Non-pigmented ciliary epithelial cell (primary cell): ENCODE results near the gene FAM3B.
"Not testable (repeated sequence)": the region's sequence is repeated elsewhere in the genome, so short reads cannot be mapped to it uniquely, and the experiment has no call there.

Experiments used
- DNase-seq: peaks from one replicate; pipeline ENCODE4 v3.0.0-alpha.2; 2010; ENCODE audit warnings: low read depth

Gene FAM3B, protein sequence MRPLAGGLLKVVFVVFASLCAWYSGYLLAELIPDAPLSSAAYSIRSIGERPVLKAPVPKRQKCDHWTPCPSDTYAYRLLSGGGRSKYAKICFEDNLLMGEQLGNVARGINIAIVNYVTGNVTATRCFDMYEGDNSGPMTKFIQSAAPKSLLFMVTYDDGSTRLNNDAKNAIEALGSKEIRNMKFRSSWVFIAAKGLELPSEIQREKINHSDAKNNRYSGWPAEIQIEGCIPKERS

DNA sequence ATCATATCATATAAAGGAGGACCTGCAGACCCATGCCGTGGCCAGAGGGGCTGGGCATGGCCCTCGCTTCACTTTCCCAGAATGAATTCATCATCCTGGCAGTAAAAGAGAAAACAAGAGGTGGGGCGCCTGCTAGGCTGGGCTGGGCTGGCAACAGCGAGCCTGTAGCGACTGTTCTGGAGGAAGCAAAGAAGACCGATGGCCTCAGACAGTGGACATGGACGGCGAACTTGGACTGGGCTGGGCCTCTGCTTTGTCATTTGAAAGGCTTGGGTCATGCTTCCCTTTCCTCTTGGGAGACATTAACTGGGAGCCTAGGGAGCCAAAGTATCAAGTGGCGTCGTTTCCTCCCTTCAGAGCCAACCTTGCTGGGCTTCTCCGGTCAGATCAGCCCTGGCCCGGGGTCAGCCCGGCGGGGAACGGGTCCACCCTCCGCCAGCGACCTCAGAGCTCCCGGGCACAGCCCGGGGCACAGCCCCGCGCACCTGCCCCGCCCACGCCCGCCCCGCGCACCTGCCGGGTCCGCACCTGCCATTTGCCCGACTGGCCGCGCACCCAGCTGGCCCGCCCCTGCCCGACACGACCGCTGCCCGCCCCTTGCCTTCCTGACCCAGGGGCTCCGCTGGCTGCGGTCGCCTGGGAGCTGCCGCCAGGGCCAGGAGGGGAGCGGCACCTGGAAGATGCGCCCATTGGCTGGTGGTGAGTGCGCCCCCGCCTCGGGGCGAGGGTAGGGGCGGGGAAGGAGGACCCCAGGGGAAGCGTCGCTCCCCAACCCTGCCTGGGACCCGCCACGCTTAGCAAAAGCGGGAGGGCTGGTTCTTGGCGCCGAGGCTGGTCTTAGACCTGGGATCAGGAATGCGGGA lies at the start of gene FAM3B:
FAM3B (plus strand) TSS at position 602 of the 863 bp plus-strand sequence; CDS start at position 681, 79 bp downstream.
- no peak for DNase-seq

DNA sequence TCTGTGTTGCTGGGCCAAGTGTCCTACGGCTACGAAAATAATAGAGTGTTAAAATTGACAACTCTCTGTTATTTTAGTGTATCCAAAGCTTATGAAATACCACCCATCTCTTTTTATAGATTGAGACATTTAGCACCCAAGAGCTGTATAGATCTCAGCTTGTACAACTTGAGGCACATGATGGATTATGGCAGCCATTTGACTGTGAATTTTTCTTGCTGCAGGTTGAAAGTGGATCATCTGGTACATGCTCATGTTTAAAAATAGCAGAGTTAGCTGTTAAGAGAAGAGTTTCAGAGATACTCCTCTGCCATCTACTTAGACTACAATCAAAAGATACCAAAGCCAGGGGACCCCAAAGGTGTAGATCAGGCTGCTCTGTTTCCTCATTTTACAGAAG lies 49.3 kb upstream of the FAM3B start:
- DNase-seq: no peak

DNA sequence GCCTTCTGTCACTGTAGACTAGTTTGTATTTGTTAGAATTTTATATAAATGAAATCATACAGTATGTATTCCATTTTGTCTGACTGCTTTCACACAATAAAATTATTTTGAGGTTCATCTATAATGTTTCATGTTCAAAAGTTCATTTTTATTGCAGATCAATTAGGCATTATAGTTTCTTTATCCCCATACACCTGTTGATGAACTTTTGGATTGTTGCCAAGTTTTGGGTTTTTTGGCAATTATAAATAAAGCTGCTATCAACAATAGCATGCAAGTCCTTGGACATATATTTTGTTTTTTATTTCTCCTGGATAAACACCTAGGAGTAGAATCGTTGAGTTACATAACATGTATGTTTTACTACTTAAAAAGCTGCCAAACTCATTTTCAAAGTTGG lies 47.1 kb upstream of the FAM3B start:
- no peak for DNase-seq

GRCh38 chr21:41277196-41277595 lies 39.4 kb upstream of the FAM3B start:
- no peak for DNase-seq

- no peak for DNase-seq
Observed at GRCh38 chr21:41277846-41278245, 38.8 kb upstream of the FAM3B start.

- DNase-seq: no peak
Observed at GRCh38 chr21:41280115-41280919, 36.3 kb upstream of the FAM3B start.

- no peak for DNase-seq
Observed at GRCh38 chr21:41282412-41282811, 34.2 kb upstream of the FAM3B start.

DNA sequence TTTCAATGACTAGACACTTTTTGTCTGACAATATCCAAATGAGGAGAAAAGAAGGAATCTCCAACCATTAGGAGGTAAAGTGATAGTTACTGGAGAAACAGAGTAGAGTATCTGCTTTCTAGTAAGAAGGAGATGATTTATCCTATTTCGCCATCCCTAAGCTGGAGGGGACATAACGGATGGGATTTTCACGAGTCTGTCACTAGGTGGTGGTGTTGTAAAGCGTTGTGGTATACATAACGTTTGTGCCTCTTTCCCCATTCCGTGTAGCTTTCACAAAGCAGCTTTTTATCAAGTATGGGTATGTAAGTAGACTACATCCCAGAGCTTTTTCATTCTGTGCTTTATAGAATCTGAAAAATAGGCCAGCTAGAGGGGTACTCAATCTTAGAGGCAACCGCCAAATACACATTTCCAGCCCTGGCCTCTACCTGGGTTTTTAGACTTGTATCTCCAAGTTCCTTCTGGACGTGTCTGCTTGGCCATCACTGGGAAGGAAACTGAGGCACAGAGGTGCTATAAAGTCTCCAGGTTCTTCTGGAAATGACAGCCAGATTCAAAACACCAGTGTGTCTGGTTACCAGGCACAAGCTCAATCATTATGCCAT lies 33.3 kb upstream of the FAM3B start:
- peak; percentile 65 for DNase-seq

DNA sequence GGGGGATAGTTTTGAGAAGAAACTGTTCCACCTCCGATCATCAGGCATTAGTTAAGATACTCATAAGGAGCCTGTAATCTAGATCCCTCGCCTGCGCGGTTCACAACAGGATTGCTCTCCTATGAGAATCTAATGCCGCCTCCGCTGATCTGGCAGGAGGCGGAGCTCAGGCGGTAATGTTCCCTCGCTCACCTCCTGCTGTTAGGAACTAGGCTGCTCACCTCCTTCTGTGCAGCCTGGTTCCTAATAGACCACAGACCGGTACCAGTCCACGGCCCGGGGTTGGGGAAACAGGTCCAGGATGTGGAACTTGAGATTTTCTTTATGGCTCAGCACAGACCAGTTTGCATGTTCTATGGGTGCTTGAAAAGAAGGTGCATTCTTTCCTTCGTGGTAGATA lies 27.2 kb upstream of the FAM3B start:
- DNase-seq: no peak

GRCh38 chr21:41290106-41290799 lies 26.3 kb upstream of the FAM3B start:
- no peak for DNase-seq

- DNase-seq: no peak
Observed at GRCh38 chr21:41294548-41295231, 21.9 kb upstream of the FAM3B start.

DNA sequence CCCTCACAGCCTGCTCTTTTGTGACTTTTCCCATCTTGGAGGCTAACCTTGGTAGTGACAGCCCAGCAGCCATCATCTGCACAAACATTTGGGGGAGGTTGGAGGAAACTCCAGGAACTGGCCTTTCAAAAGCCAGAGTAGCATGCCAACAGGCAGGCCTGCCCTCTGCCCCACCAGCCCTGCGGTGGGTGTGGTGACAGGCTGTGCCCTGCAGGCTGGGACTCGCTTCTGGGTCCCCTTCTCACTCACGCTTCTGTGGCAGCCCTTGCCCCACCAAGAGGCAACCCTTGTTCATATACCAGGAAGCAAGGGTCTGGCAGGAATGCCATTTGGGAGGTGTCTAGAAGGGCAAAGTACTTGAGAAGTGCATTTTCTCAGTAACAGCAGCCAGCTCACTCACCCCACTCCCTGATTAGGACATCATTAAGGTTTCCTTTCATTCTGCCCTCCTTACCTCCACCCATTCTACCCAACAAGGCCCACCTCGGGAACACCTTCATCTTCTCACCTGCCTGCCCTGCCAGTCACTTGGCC lies 20.8 kb upstream of the FAM3B start:
- DNase-seq: no peak

DNA sequence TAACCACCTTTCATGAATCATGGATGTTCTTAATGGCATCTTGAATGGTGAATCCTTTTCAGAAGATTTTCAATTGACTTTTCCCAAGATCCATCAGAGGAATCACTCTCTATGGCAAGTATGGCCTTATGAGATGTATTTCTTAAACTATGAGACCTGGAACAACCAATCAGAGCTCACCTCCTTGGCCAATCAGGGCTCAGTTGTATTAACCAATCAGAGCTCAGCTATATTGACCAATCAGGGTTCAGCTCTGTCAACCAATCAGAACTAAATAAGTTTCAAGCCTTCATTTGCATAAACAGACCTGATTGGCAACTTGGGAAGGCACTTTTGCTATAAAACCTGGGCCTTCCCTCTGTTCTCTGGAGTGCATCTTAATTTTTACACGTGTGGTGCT lies 13.6 kb upstream of the FAM3B start:
- DNase-seq: no peak

DNA sequence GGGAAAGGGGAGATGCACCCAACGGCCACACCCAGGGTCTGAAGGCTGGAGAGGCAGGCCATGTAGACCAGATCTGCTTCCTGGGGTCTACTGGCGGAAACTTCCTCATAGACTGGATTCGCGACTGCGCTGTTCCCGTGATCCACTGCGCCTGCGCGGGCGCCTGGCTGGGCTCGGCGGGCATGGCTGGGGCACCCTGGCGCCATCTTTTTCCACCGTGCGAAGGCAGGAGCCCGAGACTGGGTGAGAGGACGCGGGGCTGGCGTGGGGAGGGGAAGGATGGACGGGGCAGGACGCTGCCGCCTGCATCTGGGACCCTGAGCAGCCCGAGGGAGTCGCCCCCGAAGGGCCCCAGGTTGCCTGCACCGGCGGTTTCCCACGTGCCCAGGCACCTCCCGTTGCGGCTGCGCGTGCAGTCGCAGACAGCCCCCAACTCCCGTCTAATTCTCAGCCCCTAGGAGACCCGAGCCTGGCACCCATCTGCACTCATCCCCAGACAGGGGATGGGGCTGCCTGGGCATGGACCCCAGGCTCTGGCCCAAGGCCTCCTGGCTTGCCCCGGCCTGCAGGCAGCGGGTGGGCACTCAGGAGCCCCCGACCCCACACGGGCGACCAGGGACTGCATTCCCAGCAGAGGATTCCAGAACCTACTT lies 12.4 kb upstream of the FAM3B start:
- no peak for DNase-seq

GRCh38 chr21:41307219-41307618 lies 9.4 kb upstream of the FAM3B start:
- no peak for DNase-seq

DNA sequence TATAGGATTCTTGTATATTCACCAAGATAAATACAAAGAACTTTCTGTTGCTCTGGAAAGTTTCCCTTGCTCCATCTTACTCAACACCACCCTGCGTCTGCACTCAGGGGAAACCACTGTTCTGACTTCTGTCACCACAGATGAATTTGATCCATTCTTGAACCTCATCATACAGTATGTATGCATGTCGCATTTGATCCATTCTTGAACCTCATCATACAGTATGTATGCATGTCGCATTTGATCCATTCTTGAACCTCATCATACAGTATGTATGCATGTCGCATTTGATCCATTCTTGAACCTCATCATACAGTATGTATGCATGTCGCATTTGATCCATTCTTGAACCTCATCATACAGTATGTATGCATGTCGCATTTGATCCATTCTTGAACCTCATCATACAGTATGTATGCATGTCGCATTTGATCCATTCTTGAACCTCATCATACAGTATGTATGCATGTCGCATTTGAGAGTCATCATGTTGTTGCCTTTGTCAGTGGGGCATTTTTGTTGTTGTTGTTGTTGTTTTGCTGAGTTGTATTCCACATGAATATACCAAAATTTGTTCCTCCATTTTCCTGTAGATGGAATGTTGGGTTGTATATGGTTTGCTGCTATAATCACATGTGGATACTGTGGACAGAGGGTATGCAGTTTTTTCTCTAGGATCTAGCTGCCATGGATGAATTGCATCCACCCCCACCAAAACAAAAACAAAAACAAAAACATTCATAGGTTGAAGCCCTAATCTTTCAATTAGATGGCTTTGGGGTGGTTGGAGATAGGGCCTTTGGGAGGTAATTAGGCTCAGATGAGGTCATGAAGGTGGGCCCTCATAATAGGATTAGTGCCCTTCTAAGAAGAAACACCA lies 3.1 kb upstream of the FAM3B start:
- DNase-seq: not testable (repeated sequence)

DNA sequence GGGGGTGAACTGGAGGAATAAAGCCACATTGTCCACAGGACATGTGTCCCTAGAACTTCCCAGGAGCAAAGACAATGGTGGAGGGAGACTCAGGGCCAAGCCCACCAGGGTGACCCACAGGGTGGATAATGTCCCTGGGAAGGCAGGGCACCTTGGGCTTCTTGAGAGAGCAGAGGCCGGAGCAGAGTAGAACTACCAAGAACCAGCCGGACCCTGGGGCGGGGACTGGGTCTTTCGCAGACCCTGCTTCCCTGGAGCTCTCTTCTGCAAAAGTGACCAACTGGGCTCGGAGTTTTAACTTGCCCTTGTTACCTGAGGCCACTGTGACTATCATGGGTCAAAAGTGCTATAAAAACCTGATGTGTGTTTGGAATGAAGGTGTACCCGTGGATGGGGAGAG lies 875 bp upstream of the FAM3B start:
- no peak for DNase-seq

GRCh38 chr21:41317063-41317392 lies 427 bp downstream of the FAM3B start:
- no peak for DNase-seq

DNA sequence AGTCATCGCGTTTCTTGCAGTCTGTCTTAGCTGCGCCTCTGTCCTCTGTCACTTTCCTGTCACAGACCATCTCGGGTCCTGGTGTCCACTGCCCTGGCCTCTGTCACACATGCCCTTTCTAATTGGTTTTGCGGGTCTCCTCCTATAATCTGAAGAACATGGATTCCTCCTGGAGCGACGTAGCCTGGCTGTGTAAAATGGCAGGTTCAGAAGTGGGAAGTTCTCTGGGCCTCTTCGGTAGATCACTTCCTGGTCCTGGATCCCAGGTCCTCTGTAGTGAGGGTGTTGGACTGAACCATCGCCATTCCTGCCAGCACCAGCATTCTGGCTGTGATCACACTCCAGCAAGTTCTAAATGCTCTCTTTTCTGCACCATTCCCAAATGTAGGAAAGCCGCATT lies 857 bp downstream of the FAM3B start:
- no peak for DNase-seq
